Measurements from ENCODE around the gene AHDC1.
A peak's percentile ranks its signal among the peaks of the same experiment; 100 is the strongest.

GRCh38 chr1:27605796-27606707 lies 2.1 kb upstream of the AHDC1 start:
- TF ChIP-seq CTCF (IDR thresholded peaks at IDR 0.05) (peak; percentile 87 to 96 (median 89)), POLR2A (IDR thresholded peaks at IDR 0.05) (no peak), EP300 (IDR thresholded peaks at IDR 0.05) (peak in 1 of 2 donors; percentile 33)
